Activated T-cell treated with anti-CD3 and anti-CD28 coated beads, Interleukin-2, amount 50 U/mL, for 48 hours (primary cell): ENCODE results near the gene ITGA11.

Experiments used
- DNase-seq, 2 experiments: peaks; one replicate each; pipeline ENCODE4 v3.0.0-alpha.2; 2020

ITGA11 gene

DNA sequence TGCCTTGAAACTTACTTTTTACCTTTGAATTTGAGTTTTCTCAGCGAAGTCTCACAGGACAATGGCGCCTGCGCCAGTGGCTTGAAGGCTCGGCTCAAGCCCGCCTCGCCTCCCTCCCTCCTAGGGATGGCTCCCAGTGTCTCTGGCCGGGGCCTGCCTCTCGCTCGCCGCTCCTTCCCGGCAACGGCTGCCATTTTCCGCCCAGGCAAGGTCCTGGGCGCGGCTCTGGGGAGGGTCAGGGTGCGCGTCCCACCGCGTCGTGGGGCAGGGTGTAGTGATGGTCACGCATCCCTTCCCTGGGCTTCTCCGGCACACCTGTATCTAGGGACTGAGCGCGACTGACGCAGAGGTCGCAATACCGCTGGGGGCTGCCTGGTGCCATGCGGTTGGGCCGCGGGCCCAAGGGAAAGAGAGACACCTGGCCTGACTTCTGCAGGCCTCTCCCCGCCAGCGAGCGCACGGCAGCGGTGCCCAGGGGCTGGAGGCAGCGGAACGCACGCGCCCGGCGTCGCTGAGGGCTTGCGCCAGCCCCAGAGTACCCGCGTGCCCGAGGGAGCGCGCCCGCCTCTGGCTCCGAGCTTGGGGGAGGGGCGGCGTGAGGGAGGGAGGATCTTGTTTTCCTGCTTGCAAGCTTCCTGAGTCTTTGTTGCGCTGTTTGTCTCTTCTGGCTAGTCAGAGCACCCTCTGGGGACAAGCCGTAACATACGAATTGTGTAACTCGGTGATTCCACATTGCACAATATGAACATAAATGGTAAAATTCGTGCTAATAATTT lies 175.1 kb downstream of the ITGA11 start:
- peak; percentile 84 to 85 for DNase-seq

DNA sequence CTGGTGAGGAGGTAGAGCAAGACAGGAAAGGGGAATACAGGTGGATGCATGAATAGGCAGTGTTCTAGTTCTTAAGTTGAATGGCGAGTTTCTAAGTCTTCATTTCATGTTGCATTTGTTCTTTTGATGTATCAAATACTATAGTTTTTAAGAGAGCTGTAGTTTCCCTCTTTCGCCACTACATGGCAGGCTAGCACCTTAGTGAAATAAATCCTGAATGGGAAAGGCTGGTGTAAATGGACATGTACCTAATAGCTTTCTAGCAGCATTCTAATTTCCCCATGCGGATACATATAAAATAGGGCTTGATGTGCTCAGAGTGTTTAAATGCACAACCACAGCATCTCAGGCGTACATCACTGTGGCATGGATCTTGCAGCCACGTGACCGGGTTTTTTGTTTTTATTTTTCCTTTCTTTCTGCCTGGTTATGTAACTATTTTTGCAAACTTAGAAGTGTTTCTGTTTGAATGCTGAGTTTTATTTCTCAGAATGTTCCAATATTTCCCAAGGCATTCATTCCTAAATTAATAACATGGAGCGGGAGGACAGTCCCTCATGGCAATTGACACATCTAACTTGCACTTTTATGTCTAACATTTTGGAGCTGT lies 178.9 kb downstream of the ITGA11 start:
- DNase-seq, result no peak

DNA sequence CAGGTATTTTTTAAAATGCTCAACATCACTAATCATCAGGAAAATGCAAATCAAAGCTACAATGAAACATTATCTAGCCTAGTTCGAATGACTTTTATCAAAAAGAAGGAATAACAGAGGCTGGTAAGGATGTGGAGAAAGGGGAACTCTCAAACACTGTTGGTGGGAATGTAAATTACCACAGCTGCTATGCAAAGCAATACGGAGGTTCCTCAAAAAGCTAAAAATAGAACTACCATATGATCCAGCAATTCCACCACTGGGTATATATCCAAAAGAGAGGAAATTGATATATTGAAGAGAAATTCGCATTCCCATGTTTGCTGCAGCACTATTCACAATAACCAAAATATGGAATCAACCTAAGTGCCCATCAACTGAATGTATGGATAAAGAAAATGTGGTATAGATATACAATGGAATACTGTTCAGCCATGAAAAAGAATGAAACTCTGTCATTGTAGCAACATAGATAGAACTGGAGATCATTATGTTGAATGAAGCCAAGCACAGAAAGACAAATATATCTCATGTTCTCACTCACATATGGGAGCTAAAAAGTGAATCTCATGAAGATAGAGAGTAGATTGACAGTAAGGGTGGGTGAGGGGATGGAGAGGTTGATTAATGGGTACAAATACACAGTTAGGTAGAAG lies 182.8 kb downstream of the ITGA11 start:
- DNase-seq, result no peak
